Amygdala (tissue), 56 donors: ENCODE results near the gene DRC3.

Experiments used
- DNase-seq, 56 donors: peaks; one replicate each; lab custom pipeline; 2025; lab: John Stamatoyannopoulos, UW

The DRC3 gene

DNA sequence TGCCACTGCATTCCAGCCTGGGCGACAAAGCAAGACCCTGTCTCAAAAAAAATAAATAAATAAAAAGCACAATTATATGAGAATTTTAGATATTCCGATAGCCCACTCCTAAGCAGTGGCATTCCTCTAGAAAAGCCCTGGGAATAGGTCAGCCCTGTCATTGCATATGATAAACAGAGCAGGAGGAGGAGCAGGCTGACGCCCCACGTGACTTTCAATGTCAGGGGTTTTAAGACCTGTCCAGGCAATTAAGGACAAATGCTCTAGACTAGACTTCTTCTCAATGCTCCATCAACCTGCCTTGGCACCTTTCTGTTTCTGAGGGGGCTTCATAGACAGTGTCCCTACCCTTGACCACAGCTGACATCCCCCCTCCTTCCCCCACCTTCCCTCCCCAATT, 8.0 kb upstream of the DRC3 start:
- DNase-seq: no peak

DNA sequence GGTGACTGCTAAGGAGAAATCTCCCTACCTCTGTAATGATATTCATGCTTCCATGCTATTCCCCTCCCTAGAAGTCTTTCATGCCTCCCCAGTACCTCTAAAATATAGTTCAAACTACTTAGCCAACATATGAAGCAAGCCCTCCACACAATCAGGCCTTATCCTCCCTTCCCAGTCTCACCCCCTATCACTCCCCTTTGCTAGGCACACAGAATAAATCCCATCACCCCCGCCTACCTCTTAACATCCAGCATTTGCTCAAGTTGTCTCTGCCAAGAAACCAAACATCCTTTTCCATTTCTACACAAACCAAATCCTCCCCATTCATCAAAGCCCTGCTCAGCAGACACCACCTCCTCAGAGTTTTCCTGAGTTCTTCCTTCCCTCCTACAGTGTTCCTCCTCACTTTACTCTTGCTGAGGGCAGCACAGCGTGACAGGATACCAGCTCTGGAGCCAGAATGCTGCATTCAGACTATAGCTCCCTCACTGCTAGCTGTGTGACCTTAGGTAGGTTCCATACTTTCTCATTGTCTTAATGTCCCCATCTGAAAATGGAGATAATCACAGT, 7.4 kb upstream of the DRC3 start:
- DNase-seq: no peak

DNA sequence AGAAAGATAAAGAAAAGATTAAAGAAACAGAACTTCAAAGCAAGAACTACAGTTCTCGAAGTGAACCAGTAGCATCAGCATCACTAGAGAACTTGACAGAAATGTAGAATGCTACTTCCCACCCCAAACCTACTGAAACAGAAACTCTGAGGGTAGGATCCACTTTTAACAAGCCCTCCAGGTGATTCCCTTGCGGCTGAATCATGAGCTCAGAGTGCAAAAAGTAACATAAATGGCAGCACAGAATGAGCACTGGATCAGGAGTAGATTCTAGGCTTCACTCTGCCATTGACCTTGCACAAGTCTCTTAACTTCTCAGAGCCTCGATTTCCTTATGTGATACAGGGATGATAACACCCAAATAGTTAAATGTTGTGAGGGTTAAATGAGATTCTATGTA, 6.3 kb upstream of the DRC3 start:
- no peak for DNase-seq

DNA sequence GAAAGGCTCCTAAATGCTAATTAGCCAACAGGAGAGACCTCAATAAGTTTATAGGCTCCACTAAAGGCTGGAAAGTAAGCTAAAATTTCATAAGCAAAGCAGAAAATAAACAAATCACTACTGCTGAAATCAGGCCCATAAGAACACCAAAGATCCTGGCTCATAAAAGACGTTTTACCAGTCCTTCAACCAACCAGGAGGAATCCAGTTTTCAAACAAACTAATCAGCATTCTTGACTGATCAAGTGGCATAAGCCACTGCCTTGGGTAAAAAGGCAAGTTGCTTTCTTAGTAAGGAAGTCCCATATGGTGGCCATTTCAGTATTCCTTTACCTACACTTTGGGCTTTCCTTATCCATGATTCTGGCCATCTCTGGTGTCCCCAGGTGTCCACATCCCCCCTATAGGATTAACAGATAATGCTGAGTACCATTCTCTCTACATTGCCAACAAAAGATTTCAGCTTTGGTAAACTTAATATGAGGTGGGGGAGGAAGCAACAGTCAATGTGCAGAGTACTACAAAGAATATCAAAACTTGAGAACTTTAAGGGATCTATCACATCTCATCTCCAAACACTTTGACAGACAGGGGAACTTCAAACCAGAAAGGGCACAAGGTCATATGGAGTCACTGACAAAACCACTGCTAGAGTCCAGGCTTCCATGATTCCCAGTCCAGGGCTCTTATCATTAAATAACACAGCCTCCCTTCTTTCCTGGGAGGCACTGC, 1.8 kb upstream of the DRC3 start:
- no peak for DNase-seq

DNA sequence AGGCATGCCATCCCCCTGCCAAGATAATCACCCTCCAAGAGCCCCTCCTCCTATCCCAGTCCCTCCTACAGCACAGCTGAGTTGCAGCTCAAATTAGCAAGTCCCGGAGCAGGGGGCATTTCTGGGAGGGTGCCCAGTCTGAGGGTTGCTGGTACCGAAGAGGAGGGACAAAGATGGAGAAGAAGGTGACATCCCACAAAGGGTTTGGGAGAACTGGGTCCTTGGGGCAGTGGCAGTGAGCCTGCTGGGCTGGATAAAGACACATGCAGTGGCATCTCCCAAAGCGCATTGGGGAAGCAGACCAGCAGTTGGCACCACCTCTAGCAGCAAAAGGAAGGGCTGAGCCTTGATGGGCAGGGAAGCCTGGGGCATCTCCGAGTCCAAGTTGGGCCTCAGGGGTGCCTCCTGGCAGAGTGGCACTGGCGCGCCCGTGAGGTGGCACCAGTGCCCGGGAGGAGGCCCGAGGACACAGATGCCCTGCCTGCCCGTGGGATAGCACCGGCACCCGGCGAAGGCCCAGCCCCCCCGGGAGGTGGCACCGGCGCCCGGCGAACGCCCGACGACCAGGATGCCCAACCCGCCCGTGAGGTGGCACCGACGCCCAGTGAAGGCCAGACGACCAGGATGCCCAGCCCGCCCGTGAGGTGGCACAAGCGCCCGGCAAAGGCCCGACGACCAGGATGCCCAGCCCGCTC, 1.1 kb upstream of the DRC3 start:
- peak in 27 of 56 donors; percentile 17 to 82 (median 57) for DNase-seq

DNA sequence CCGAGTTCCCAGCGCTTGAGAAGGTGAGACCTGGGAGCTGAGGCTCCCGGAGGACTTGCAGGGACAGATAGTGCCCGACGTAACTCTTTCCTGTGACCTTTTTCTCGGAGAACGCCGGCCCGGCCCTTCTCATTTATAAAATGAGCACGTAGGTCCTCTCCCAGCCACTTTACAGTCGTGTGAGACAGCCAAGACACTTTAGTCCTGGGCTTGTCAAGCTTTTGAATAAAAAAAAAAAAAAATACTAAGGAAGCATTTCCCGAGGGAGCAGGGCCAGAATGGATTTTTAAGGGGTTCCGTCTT, 241 bp downstream of the DRC3 start:
- DNase-seq: no peak

DNA sequence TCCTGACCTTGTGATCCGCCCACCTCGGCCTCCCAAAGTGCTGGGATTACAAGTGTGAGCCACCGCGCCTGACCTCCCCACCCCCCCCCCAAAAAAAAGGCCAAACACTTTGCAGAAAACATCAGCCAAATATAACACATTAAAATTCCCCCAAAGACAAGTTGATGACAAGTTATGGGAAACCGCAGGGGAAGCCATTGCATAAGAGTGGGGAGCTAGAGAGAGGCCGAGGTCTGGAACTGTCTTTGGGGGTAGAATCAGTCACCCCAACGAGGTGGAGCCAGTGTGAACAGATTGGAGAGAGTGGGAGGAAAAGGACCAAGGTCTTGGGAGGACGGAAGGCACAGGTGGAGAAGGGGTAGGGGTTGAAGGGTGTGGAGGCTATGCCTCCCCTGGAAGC, 2.8 kb downstream of the DRC3 start:
- no peak for DNase-seq

DNA sequence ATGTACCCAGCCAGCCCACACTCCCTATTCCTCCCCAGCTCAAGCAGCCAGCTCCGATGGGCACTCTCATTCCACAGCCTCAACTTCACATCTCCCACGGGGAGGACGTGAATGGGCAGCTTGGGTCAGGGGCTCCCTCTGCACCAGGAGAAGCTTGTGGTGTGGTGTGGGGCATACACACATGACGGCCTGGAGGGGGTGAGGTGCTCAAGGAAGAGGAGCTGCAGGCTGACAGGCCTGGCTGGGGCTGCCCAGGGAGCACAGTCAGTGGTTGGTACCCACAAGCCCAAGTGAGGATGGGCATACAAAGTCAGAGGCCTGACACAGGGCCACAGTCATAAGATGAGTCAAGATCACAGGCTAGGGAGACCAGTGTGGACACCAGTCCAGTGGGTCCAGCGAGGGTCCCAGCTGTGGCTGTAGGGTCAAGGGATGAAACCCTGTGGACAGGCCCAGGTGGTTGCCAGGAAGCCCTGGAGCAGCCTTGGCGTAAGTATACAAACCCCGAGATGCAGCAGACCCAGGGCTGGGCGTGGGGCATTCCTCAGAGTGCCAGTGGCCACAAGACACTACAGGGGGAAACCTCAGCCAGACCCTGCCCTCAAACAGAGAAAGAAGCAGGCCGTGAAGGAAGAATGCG, 4.4 kb downstream of the DRC3 start:
- DNase-seq: no peak

DNA sequence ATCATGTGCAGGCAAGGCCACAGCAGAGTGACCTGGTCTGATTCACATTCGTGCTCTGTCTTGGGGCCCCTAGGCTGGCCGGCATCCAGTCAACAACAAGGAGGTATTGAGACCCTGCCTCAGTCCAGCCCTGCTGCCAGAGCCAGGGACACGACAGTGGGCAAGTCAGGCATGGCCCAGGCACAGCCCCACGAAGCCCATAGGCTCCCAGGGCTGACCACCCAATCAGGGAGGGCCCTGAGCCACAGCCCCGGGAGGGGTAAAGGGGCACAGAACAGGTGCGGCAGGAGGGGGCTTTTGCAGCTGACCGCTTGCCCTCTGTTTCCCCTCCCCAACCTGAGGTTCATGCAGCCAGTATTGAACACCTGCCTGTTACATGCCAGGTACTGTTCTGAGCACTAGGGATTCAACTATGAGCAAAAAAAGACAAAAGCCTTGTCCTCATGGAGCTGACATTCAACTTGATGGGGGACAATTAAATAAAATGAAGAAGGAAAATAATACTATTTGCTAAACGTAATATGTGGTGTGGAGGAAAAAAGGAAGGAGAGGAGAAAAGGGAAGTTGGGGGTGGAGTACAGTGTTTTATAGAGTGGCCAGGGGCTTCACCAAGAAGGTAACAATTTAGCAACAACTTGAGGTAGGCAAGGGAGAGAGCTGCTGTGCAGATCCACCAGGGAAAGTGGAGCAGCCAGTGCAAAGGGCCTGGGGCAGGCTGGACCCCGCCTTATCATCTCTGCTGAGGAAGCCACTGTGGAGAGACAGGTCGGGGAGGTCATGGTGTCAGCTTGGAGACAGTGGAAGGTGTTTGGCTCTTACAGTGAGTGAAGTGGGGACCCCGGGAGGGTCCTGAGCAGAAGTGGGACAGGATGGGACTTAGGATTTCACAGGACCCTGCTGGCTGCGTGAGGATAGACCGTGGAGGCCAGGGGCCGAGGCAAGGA, 6.1 kb downstream of the DRC3 start:
- no peak for DNase-seq

DNA sequence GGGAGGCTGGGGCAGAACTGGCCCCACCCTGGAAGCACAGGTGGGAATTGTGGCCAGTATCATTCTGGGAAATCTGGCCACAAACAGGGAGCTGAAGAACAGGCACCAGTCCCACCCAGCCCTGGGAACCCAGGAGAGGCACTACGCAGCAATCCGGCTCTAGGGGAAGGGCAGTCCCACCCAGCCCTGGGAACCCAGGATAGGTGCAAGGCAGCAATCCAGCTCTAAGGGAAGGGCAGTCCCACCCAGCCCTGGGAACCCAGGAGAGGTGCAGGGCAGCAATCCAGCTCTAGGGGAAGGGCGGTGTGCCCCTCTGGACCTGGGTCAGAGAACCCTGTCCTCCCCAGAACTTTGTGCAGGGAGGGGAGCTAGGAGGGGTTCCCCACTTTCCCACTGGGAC, 7.1 kb downstream of the DRC3 start:
- DNase-seq: no peak

DNA sequence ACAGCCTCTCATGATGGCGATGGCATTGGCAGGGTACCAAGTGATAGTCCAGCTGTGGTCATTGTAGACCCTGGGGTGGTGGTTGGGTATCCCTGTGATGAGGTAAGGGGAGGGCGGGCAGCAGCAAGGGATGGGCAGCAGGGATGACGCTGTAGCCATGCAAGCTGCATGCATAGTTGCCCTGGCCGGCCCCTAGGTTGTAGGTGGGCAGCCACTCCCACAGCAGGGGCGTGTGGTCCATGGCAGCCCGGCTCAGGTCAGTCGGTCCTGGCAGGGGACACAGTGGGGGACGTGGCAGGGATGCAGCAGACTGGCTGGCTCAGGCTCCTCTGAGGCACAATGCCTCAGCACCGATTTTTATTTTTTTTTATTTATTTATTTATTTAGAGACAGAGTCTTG, 8.7 kb downstream of the DRC3 start:
- DNase-seq: peak in 1 of 56 donors; percentile 41

DNA sequence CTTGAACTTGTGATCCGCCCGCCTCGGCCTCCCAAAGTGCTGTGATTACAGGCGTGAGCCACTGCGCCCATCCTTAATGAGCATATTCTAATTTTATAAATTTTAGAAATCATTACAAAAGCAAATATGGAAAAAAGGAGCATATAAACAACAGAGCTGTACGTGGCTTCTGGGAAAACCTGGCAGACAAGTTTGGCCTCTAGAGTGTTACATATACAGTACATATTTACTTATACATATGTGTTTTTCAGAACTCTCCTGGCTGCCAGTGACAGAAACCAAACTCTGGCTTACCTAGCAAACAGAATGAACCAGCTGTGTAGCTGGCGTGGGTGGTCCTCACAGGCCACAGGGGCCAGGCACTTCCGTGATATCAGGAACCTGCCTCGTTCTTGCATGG, 10.1 kb downstream of the DRC3 start:
- DNase-seq: no peak

DNA sequence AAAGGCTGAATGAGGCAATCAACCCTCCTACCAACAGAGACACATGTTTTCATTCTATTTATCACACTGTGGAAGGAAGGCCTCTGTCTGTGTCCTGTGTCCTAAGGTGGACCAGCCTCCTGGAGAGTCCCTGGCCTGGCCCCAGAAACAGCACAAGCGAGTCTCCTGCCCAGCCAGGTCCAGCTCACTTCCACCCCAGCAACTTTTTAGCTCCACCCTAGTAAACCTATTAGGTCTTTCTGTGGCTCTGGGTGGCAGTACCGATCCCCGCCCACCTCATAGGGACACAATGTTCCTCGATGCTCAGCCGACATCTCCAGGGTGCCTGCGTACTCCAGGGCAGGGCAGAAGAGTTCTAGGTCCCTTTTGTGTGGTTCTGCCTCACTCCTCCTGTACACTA, 10.7 kb downstream of the DRC3 start:
- no peak for DNase-seq

DNA sequence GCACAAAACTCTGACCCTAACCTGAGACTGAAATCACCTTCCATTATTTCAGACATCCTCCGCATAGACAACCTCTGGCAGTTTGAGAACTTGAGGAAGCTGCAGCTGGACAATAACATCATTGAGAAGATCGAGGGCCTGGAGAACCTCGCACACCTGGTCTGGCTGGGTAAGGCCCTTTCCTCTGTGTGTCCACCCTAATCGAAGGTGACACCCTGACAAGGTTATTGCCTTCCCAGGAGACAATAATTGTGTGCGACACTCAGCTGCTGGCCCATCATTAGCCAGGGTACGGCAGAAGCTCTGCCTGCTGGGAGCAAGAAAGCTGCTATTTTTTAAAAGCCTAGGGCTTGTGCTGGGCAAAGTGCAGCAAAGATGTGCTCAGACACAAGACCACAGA, 11.1 kb downstream of the DRC3 start:
- no peak for DNase-seq

DNA sequence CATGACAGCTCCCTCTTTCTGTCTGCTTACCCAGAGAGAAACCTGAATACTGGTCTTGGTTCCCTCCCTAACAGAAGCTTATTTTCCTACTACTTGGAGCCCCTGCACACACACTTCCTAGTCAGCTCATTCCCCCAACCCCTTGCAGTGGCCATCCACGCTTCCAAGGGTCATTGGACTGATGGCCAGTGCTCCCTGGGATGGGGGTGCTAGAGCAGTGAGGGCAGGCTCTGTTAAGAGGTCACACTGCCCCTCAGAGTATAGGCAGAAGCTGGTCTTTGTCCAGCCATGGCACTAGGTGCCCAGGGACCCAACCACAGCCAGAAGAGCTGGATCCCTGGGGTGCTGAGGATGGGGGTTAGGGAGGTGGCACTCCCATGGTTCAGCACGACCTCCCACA, 12.5 kb downstream of the DRC3 start:
- DNase-seq: no peak

DNA sequence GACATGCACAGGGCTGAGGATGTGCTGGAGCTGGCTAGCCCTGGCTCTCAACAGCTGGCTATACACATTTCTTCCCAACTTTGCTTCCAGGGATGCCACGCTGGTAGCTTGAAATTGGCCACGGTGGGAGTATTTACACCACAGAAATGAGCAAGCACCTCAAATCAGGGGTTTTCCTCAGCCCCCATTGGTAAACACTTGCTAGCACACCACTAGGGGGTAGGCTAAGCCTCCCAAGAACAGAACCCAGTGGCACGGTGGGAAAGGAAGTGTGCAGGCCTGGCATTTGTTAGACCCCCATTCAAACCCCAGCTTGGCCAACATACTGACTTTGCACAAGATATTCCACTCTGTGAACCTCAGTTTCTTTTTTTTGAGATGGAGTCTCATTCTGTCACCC, 12.9 kb downstream of the DRC3 start:
- no peak for DNase-seq

DNA sequence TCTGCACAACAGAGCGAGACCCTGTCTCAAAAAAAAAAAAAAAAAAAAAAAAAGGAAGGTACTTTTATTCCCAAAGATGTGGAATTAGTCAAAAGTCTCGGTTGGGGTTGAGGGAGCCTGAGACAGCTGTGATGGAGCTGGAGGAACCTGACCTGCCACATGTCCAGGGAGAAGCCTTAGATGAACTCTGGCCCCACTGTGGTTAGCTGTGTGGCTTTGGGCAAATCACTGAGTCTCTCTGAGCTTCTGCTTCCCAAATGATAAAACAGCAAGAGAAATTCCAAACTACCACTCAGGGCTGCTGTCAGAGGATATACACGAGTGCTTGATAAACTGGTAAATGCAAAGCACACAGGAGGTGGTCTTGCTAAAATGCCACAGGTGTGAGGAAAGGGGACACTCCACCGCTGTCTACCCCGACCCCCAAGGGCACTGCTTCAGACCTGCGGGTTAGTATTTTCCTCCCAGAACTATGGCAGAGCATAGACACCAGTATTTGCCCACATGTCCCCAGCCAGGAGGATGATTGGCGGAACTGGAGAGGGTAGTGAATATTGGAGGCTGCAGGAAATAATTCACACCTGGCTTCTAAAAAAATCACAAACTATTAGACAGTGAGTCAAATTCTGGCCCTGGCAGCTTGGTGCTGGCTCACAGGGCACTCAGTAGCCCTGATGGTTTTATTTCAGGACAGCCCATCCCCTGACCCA, 14.7 kb downstream of the DRC3 start:
- no peak for DNase-seq

DNA sequence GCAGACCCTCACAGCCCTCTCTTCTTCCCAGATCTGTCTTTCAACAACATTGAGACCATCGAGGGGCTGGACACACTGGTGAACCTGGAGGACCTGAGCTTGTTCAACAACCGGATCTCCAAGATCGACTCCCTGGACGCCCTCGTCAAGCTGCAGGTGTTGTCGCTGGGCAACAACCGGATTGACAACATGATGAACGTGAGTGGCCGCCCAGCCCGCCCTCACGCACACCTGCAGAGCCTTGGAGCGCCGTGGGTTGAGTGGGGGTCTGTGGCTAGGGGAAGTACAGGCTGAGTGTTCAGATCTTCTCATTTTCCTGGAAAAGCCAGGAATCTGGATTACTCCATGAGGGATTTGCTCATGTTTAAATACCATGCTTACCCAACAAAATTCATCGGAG, 15.2 kb downstream of the DRC3 start:
- no peak for DNase-seq

DNA sequence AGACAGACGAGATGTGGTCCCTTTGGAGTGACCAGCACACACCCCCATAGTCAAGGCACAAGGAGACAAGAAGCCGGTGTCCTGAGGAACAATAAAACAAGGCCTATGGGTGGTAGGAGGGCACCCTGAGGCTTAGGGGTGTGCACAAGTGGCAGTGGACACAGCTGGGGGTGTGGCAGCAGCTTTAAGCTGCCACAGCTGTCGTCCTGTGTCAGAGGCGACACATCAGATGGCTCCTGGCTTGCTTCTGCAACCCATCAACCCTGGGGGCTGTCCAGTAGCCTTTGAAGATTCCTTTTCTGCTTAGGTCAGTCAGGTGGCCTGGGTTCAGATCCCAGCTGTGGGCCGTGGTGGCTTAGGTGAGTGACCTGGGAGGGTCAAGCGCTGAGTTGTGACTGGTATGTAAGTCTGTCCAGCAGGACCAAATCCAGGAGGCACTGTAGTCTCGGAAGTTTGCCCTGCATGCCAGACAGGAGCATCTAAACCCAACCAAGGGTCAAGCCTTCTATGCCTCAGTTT, 15.8 kb downstream of the DRC3 start:
- DNase-seq: no peak

DNA sequence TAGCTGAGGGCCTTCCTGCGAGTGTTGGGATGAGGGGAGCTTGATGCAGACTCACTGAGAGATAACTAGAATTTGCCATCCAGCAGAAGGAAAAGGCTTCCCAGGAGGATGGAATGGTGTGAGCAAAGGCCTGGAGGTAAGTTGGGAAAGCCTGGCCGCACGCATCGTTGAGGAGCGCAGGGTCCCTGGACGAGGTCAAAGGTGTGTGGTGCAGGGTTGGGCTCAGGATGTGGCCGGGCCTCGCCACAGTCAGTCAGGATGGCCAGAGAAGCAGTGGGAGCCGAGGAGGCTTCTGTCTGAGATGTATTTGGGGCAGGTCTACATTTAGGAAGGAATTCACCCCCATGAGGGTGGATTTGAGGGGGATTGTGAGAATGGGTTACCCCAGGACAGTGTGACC, 16.4 kb downstream of the DRC3 start:
- no peak for DNase-seq
